ENCODE data around the gene PDSS2. TPM values are rescaled to one million over a fixed set of nuclear protein-coding genes. Genes with fewer than 3 reads are reported as not detected.
"Not testable (repeated sequence)": the region's sequence is repeated elsewhere in the genome, so short reads cannot be mapped to it uniquely, and the experiment has no call there.

PDSS2 gene
- total RNA-seq, 1 donor from 2014 or later, result 18.7 TPM

DNA sequence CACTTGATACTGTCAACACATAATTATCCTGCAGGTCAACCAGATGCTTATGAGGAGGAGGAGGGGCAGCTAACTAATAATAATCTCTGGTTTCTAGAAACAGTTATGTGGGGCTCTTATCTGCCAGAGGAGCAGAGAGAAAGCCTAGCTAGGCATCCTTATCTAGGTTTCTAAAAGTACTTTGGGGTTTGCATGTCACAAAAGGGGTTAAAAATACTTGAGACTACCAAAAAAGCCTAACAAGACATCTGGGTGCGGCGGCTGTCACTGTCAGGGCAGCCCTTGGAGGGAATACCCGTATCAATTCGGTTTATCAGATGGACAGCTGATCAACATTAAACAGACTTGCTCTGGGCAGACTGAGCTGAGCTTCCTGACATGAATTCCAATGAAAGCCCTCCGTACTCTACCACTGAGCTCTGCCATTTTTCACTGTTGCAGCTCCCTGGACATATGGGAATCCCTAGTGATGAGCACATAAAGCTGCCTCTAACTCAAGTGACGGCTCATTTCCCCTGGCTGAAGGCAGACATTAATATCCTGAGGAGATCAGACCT is 166.6 kb downstream of the PDSS2 start:
- Histone ChIP-seq H3K36me3 (no peaks in the 10 kb centered on the region), H3K9me3 (no peaks in the 10 kb centered on the region), H3K4me3 (no peak overlapping the region), H3K27me3 (no peaks in the 10 kb centered on the region), H3K4me1 (peaks cover 5% of the 10 kb centered on the region), H3K27ac (no peak overlapping the region)
- TF ChIP-seq, protein P1, sequence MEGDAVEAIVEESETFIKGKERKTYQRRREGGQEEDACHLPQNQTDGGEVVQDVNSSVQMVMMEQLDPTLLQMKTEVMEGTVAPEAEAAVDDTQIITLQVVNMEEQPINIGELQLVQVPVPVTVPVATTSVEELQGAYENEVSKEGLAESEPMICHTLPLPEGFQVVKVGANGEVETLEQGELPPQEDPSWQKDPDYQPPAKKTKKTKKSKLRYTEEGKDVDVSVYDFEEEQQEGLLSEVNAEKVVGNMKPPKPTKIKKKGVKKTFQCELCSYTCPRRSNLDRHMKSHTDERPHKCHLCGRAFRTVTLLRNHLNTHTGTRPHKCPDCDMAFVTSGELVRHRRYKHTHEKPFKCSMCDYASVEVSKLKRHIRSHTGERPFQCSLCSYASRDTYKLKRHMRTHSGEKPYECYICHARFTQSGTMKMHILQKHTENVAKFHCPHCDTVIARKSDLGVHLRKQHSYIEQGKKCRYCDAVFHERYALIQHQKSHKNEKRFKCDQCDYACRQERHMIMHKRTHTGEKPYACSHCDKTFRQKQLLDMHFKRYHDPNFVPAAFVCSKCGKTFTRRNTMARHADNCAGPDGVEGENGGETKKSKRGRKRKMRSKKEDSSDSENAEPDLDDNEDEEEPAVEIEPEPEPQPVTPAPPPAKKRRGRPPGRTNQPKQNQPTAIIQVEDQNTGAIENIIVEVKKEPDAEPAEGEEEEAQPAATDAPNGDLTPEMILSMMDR (IDR thresholded peaks at IDR 0.05), result no peak
- TF ChIP-seq POLR2AphosphoS5 (IDR thresholded peaks at IDR 0.05; ENCODE audit: insufficient read depth in 1 of 2, low read depth in 1 of 2), result no peak
- TF ChIP-seq POLR2A (IDR thresholded peaks at IDR 0.05), result no peak
- intact Hi-C loops (cut with DNase I), result no loop called here
- DNase-seq (ENCODE audit: extremely low spot score in 2 of 2), result no peak

DNA sequence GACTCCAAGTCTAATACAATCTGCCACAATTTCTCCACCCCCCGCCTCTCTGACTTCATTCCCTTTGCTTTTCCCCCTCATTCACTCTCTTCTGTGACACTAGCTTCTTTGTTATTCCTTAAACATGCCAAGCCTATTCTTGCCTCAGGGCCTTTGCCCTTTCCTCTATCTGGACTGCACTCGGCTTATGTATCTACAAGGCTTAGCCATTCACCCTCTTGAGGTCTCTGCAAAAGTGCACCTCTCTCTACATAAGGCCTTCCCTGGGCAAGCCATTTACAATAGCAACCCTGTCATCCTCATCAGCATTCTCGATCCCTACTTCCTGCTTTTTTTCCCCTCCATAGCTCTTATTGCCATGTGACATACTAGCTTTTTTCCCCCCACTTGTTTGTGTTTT is 168.9 kb downstream of the PDSS2 start:
- H3K36me3 ChIP-seq, result no peaks in the 10 kb centered on the region
- H3K4me1 ChIP-seq, result peaks cover 5% of the 10 kb centered on the region
- no peak overlapping the region for H3K27ac ChIP-seq
- TF ChIP-seq POLR2AphosphoS5 (IDR thresholded peaks at IDR 0.05; ENCODE audit: insufficient read depth in 1 of 2, low read depth in 1 of 2) (no peak), POLR2A (IDR thresholded peaks at IDR 0.05) (no peak)
- TF ChIP-seq, protein P1 (IDR thresholded peaks at IDR 0.05), result no peak
- intact Hi-C loops (cut with DNase I), result no loop called here
- DNase-seq (ENCODE audit: extremely low spot score in 2 of 2), result no peak
- H3K4me3 ChIP-seq, result no peak overlapping the region
- no peaks in the 10 kb centered on the region for H3K9me3 ChIP-seq
- H3K27me3 ChIP-seq, result no peaks in the 10 kb centered on the region

DNA sequence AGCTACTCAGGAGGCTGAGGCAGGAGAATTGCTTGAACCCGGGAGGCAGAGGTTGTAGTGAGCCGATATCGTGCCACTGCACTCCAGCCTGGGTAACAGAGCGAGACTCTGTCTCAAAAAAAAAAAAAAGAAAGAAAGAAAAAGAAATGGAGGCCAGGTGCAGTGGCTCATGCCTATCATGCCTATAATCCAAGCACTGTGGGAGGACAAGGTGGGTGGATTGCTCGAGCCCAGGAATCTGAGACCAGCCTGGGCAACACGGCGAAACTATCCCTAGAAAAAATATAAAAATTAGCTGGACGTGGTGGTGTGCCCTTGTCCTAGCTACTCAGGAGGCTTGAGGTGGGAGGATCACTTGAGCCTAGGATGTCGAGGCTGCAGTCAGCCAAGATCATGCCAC is 170.1 kb downstream of the PDSS2 start:
- DNase-seq (ENCODE audit: extremely low spot score in 2 of 2); H3K27me3 ChIP-seq; H3K36me3 ChIP-seq; H3K9me3 ChIP-seq; H3K4me1 ChIP-seq; H3K4me3 ChIP-seq; intact Hi-C loops (cut with DNase I); H3K27ac ChIP-seq: not testable (repeated sequence)

DNA sequence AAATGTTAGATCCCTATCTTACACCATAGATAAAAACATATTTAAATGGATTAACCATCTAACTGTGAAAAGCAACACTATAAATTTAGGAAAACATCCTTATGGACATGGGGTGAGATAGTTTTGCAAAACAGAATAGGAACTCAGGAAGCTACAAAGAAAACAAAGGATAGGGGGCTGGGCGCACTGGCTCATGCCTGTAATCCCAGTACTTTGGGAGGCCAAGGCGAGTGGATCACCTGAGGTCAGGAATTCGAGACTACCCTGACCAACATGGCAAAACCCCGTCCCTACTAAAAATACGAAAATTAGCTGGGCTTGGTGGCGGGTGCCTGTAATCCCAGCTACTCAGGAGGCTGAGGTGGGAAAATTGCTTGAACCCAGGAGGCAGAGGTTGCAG is 173.7 kb downstream of the PDSS2 start:
- H3K9me3 ChIP-seq; H3K36me3 ChIP-seq; intact Hi-C loops (cut with DNase I); H3K27ac ChIP-seq; H3K27me3 ChIP-seq; DNase-seq (ENCODE audit: extremely low spot score in 2 of 2); H3K4me1 ChIP-seq; H3K4me3 ChIP-seq: not testable (repeated sequence)

DNA sequence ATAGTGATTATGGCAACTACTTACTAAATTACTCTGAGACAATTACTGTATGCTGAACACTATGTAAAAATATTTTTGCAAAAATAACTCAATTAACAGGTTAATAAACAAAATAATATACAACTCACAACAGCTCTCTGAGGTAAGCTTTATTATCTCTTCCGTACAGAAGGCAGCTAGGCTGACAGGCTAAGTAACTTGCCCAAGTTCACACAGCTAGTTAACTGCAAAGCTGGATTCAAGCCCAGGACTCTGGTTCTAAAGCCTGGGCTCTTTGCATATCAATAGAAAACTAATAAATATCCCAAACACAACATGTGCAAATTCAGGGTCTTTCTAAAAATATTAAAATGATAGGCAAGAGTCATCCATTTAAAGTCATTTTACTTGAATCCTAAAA is 174.6 kb downstream of the PDSS2 start:
- no peak overlapping the region for H3K4me3 ChIP-seq
- no peak overlapping the region for H3K27ac ChIP-seq
- no peaks in the 10 kb centered on the region for H3K4me1 ChIP-seq
- TF ChIP-seq, protein P1 (IDR thresholded peaks at IDR 0.05), result no peak
- TF ChIP-seq POLR2AphosphoS5 (IDR thresholded peaks at IDR 0.05; ENCODE audit: insufficient read depth in 1 of 2, low read depth in 1 of 2), result no peak
- no peak for TF ChIP-seq POLR2A (IDR thresholded peaks at IDR 0.05)
- H3K9me3 ChIP-seq, result no peaks in the 10 kb centered on the region
- intact Hi-C loops (cut with DNase I), result no loop called here
- DNase-seq (ENCODE audit: extremely low spot score in 2 of 2), result no peak
- H3K27me3 ChIP-seq, result no peaks in the 10 kb centered on the region
- H3K36me3 ChIP-seq, result no peaks in the 10 kb centered on the region

DNA sequence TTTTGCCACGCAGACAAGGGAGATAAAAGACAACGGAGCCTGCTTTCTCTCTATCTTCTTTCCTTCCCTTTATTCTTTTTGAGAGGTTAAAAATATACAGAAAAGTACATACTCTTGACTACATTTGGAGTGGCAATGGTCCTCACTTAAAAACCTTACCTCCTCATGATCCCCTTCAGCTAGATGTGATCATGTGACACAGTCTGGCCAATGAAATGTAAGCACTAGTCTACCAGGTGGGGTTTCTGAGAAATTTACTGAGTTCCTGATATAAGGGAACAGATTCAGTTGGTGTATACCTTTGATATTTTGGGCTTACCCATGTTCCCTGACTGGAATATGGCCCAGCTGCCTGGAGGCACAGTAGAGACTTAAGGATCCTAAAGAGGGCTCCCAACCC is 178.6 kb downstream of the PDSS2 start:
- H3K36me3 ChIP-seq, result no peaks in the 10 kb centered on the region
- H3K4me1 ChIP-seq, result no peaks in the 10 kb centered on the region
- intact Hi-C loops (cut with DNase I), result no loop called here
- no peak overlapping the region for H3K27ac ChIP-seq
- no peak for DNase-seq (ENCODE audit: extremely low spot score in 2 of 2)
- no peak overlapping the region for H3K4me3 ChIP-seq
- H3K9me3 ChIP-seq, result no peaks in the 10 kb centered on the region
- TF ChIP-seq, protein P1 (IDR thresholded peaks at IDR 0.05), result no peak
- TF ChIP-seq POLR2A (IDR thresholded peaks at IDR 0.05), result no peak
- no peak for TF ChIP-seq POLR2AphosphoS5 (IDR thresholded peaks at IDR 0.05; ENCODE audit: insufficient read depth in 1 of 2, low read depth in 1 of 2)
- H3K27me3 ChIP-seq, result no peaks in the 10 kb centered on the region

DNA sequence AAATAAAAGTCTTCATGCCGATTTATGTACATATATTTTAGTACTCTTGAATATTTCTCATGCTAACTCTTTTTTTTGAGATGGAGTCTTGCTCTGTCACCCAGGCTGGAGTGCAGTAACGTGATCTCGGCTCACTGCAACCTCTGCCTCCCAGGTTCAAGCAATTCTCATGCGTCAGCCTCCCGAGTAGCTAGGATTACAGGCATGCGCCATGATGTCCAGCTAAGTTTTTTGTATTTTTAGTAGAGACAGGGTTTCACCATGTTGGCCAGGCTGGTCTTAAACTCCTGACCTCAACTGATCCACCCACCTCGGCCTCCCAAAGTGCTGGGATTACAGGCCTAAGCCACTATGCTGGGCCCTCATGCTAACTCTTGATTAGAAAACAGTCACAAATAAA is 179.4 kb downstream of the PDSS2 start:
- H3K36me3 ChIP-seq; H3K4me1 ChIP-seq; intact Hi-C loops (cut with DNase I); H3K4me3 ChIP-seq; H3K27ac ChIP-seq; DNase-seq (ENCODE audit: extremely low spot score in 2 of 2); H3K27me3 ChIP-seq; H3K9me3 ChIP-seq: not testable (repeated sequence)
